Measurements from ENCODE around the gene PPP1R14B.

DNA sequence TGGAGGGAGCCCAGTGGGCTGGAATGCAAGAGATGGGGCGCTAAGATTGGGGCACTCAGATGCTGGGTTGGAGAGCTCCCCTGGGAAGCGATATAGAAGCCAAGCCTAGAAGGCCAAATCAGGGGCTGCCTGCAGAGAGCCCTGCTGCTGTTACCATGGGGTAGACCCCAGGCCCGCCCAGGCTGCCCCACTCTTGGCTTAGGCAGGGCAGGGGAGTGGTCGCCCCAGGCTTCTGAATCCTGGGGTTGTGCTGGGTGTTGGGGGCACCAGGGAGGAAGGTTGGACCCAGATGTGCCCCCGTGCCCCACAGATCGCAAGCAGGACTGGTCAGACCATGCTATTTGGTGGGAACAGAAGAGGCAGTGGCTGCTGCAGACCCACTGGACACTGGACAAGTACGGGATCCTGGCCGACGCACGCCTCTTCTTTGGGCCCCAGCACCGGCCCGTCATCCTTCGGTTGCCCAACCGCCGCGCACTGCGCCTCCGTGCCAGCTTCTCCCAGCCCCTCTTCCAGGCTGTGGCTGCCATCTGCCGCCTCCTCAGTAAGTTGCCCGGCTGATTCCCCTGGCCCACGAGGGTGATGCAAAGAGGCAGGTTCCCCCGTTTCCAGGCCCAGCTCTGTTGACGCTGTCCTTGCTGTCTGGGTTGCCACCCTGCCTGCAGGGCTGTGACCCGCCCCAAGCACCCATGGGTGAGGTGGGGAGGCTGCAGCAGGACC, 36.3 kb downstream of the PPP1R14B start:
- TF ChIP-seq, protein P1, sequence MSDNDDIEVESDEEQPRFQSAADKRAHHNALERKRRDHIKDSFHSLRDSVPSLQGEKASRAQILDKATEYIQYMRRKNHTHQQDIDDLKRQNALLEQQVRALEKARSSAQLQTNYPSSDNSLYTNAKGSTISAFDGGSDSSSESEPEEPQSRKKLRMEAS (IDR thresholded peaks at IDR 0.05; ENCODE audit: insufficient read depth, insufficient read length) = no peak
- TF ChIP-seq, protein P2, sequence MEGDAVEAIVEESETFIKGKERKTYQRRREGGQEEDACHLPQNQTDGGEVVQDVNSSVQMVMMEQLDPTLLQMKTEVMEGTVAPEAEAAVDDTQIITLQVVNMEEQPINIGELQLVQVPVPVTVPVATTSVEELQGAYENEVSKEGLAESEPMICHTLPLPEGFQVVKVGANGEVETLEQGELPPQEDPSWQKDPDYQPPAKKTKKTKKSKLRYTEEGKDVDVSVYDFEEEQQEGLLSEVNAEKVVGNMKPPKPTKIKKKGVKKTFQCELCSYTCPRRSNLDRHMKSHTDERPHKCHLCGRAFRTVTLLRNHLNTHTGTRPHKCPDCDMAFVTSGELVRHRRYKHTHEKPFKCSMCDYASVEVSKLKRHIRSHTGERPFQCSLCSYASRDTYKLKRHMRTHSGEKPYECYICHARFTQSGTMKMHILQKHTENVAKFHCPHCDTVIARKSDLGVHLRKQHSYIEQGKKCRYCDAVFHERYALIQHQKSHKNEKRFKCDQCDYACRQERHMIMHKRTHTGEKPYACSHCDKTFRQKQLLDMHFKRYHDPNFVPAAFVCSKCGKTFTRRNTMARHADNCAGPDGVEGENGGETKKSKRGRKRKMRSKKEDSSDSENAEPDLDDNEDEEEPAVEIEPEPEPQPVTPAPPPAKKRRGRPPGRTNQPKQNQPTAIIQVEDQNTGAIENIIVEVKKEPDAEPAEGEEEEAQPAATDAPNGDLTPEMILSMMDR (IDR thresholded peaks at IDR 0.05; ENCODE audit: extremely low read depth in 1 of 2, insufficient read depth in 1 of 2, low read depth in 1 of 2, low read length in 2 of 2) = no peak
- TF ChIP-seq POLR2AphosphoS5 (IDR thresholded peaks at IDR 0.05; ENCODE audit: insufficient read depth, low read depth, low read length) (no peak), GATA2 (IDR thresholded peaks at IDR 0.05; ENCODE audit: insufficient read depth, insufficient read length, low read depth, low read length) (no peak), MYC (IDR thresholded peaks at IDR 0.05; ENCODE audit: low read depth, low read length) (no peak), EZH2 (IDR thresholded peaks at IDR 0.05; ENCODE audit: borderline replicate concordance, low read depth, low read length, severe bottlenecking) (no peak)
